ENCODE results near the gene APOC3.

The APOC3 gene

GRCh38 chr11:116876656-116877055 lies 46.9 kb downstream of the APOC3 start:
- Mint-ChIP-seq H3K36me3 (ENCODE audit: low read depth) (peaks cover 32% of the 10 kb centered on the region), H3K27me3 (ENCODE audit: low read depth, poor library complexity) (peaks cover 5% of the 10 kb centered on the region)

GRCh38 chr11:116879800-116880625 lies 50.3 kb downstream of the APOC3 start:
- H3K27me3 Mint-ChIP-seq (ENCODE audit: low read depth, poor library complexity), result peaks cover 5% of the 10 kb centered on the region

More at GRCh38 chr11:116876656-116877055, 46.9 kb downstream of the APOC3 start:
- Mint-ChIP-seq H3K27ac (no peak overlapping the region), H3K4me3 (no peak overlapping the region), H3K9me3 (no peaks in the 10 kb centered on the region), H3K4me1 (peaks cover 18% of the 10 kb centered on the region)
- TF ChIP-seq CTCF (IDR thresholded peaks at IDR 0.05), result no peak
- no peak for DNase-seq

GRCh38 chr11:116881143-116881542 lies 51.4 kb downstream of the APOC3 start:
- Mint-ChIP-seq H3K36me3 (ENCODE audit: low read depth) (peaks cover 5% of the 10 kb centered on the region), H3K27ac (peak overlapping the region; percentile 58), H3K4me1 (peaks cover 24% of the 10 kb centered on the region), H3K4me3 (no peak overlapping the region), H3K27me3 (ENCODE audit: low read depth, poor library complexity) (peaks cover 5% of the 10 kb centered on the region), H3K9me3 (no peaks in the 10 kb centered on the region)
- no peak for TF ChIP-seq CTCF (IDR thresholded peaks at IDR 0.05)
- DNase-seq, result peak; percentile 50

More at GRCh38 chr11:116879800-116880625, 50.3 kb downstream of the APOC3 start:
- peak overlapping the region; percentile 52 for H3K27ac Mint-ChIP-seq
- H3K4me1 Mint-ChIP-seq, result peaks cover 24% of the 10 kb centered on the region
- H3K4me3 Mint-ChIP-seq, result no peak overlapping the region
- DNase-seq, result peak; percentile 10
- no peaks in the 10 kb centered on the region for H3K9me3 Mint-ChIP-seq
- peak; percentile 62 for TF ChIP-seq CTCF (IDR thresholded peaks at IDR 0.05)
- H3K36me3 Mint-ChIP-seq (ENCODE audit: low read depth), result peaks cover 14% of the 10 kb centered on the region

GRCh38 chr11:116882386-116882785 lies 52.7 kb downstream of the APOC3 start:
- H3K27me3 Mint-ChIP-seq (ENCODE audit: low read depth, poor library complexity), result peaks cover 5% of the 10 kb centered on the region
- H3K4me1 Mint-ChIP-seq, result peaks cover 24% of the 10 kb centered on the region
- TF ChIP-seq CTCF (IDR thresholded peaks at IDR 0.05), result no peak
- peaks cover 5% of the 10 kb centered on the region for H3K36me3 Mint-ChIP-seq (ENCODE audit: low read depth)
- no peak overlapping the region for H3K27ac Mint-ChIP-seq
- DNase-seq, result no peak
- H3K9me3 Mint-ChIP-seq, result no peaks in the 10 kb centered on the region
- no peak overlapping the region for H3K4me3 Mint-ChIP-seq
